HEK293 (cell line): ENCODE results near the gene MT1HL1.

Source experiments
- CTCF ChIA-PET: fragments of 350-600 bp; formaldehyde crosslinking; extraction: SDS; loops from one replicate; lab custom pipeline; 2021; ENCODE audit warnings: antibody characterized with exemption; lab: Yijun Ruan, JAX
- POLR2A ChIA-PET: fragments of 300-600 bp; formaldehyde crosslinking; extraction: SDS; loops from one replicate; lab custom pipeline; 2020; ENCODE audit warnings: antibody characterized with exemption, inconsistent platforms; lab: Yijun Ruan, JAX
- H3K27ac ChIP-seq: fragments of 200-500 bp; sonication (Bioruptor generic); 2 replicates; pipeline ENCODE4 v1.5.1; 2014; ENCODE audit warnings: low read depth, low read length, control low read depth, inconsistent platforms; ENCODE audit errors: extremely low read depth
- H3K36me3 ChIP-seq, 2 experiments: fragments of 200-500 bp in 1 of 2; sonication (Bioruptor generic) in 1 of 2; 1 replicate in 1 of 2; 2 replicates in 1 of 2; pipeline ENCODE4 v1.5.1; 2014 to 2017; ENCODE audit warnings: inconsistent platforms in 2 of 2, low read length in 2 of 2; ENCODE audit not compliant: control insufficient read depth in 2 of 2, insufficient read depth in 1 of 2
- H3K4me1 ChIP-seq: fragments of 200-500 bp; sonication (Bioruptor generic); 2 replicates; pipeline ENCODE4 v1.5.1; 2014; ENCODE audit warnings: mild to moderate bottlenecking, low read length, inconsistent platforms; ENCODE audit not compliant: control insufficient read depth, insufficient read depth
- H3K4me3 ChIP-seq: 2 replicates; pipeline ENCODE4 v1.5.1; 2011; ENCODE audit warnings: low read depth, mild to moderate bottlenecking, control low read depth, low read length, moderate library complexity
- H3K9me3 ChIP-seq: fragments of 200-500 bp; sonication (Bioruptor generic); 2 replicates; pipeline ENCODE4 v1.5.1; 2014; ENCODE audit warnings: low read depth, low read length, inconsistent platforms; ENCODE audit not compliant: control insufficient read depth, insufficient read depth
- ELK4 ChIP-seq: IDR thresholded peaks from 2 replicates; pipeline ENCODE4 v1.6.1; 2011; ENCODE audit warnings: mild to moderate bottlenecking, low read depth, low read length, borderline replicate concordance
- PRDM10 ChIP-seq: fragments of 450-650 bp; formaldehyde crosslinking; IDR thresholded peaks from 2 replicates; pipeline ENCODE4 v1.5.1; 2016; ENCODE audit warnings: missing biosample characterization, missing genetic modification characterization
- REST ChIP-seq: fragments of 450-650 bp; formaldehyde crosslinking; IDR thresholded peaks from 2 replicates; pipeline ENCODE4 v1.5.1; 2016; ENCODE audit warnings: missing biosample characterization, missing genetic modification characterization
- ZBTB6 ChIP-seq: fragments of 450-650 bp; formaldehyde crosslinking; IDR thresholded peaks from 2 replicates; pipeline ENCODE4 v1.5.1; 2017; ENCODE audit warnings: missing biosample characterization, missing genetic modification characterization
- ZIC2 ChIP-seq: fragments of 450-650 bp; formaldehyde crosslinking; IDR thresholded peaks from 2 replicates; pipeline ENCODE4 v1.5.1; 2016; ENCODE audit warnings: missing biosample characterization, missing genetic modification characterization
- ZNF184 ChIP-seq: fragments of 450-650 bp; IDR thresholded peaks from 2 replicates; pipeline ENCODE4 v1.5.1; 2018; ENCODE audit warnings: missing biosample characterization, mild to moderate bottlenecking, missing genetic modification characterization
- ZNF280D ChIP-seq: fragments of 450-650 bp; formaldehyde crosslinking; IDR thresholded peaks from 2 replicates; pipeline ENCODE4 v1.5.1; 2016; ENCODE audit warnings: missing biosample characterization, missing genetic modification characterization
- ZNF335 ChIP-seq: fragments of 450-650 bp; formaldehyde crosslinking; conservative IDR thresholded peaks from 2 replicates; pipeline ENCODE4 v1.5.1; 2016; ENCODE audit warnings: missing biosample characterization, missing genetic modification characterization
- ZNF366 ChIP-seq: fragments of 450-650 bp; formaldehyde crosslinking; conservative IDR thresholded peaks from 2 replicates; pipeline ENCODE4 v1.5.1; 2016; ENCODE audit warnings: missing biosample characterization, missing genetic modification characterization
- ZNF391 ChIP-seq: fragments of 450-650 bp; formaldehyde crosslinking; IDR thresholded peaks from 2 replicates; pipeline ENCODE4 v1.5.1; 2016; ENCODE audit warnings: low read depth, missing biosample characterization, missing genetic modification characterization, borderline replicate concordance
- ZNF501 ChIP-seq: fragments of 450-650 bp; formaldehyde crosslinking; IDR thresholded peaks from 2 replicates; pipeline ENCODE4 v1.5.1; 2016; ENCODE audit warnings: missing biosample characterization, missing genetic modification characterization
- ZNF518A ChIP-seq: fragments of 450-650 bp; formaldehyde crosslinking; conservative IDR thresholded peaks from 2 replicates; pipeline ENCODE4 v1.5.1; 2016; ENCODE audit warnings: low read depth, missing biosample characterization, missing genetic modification characterization
- ZNF629 ChIP-seq: fragments of 450-650 bp; formaldehyde crosslinking; IDR thresholded peaks from 2 replicates; pipeline ENCODE4 v1.5.1; 2017; ENCODE audit warnings: missing biosample characterization, missing genetic modification characterization
- ZNF664 ChIP-seq: fragments of 450-650 bp; formaldehyde crosslinking; IDR thresholded peaks from 2 replicates; pipeline ENCODE4 v1.5.1; 2016; ENCODE audit warnings: missing biosample characterization, missing genetic modification characterization
- ZSCAN18 ChIP-seq: fragments of 450-650 bp; formaldehyde crosslinking; IDR thresholded peaks from 2 replicates; pipeline ENCODE4 v1.5.1; 2016; ENCODE audit warnings: missing biosample characterization, missing genetic modification characterization

MT1HL1 gene

GRCh38 chr1:237012788-237013383 lies 8.6 kb upstream of the MT1HL1 start:
- Histone ChIP-seq H3K4me3 (no peak overlapping the region), H3K36me3 (no peaks in the 10 kb centered on the region), H3K27ac (peak overlapping the region; percentile 6; the same call in 1 of the 2 replicates), H3K4me1 (peaks cover 12% of the 10 kb centered on the region), H3K9me3 (no peaks in the 10 kb centered on the region)
- ChIA-PET POLR2A (interaction anchor here (0.6 to 1.3 kb wide), 4 partner anchors 29 to 408 kb away, joined by 3 to 6 read pairs (median 3); partner anchors contain the start of genes HEATR1 and RYR2), CTCF (interaction anchor here (0.6 to 1.0 kb wide), 3 partner anchors 29 to 375 kb away, joined by 3 to 8 read pairs (median 4); partner anchors contain the start of gene RYR2)
- TF ChIP-seq PRDM10 (tag by site-specific recombination) = peak; percentile 97
- no peak for TF ChIP-seq ELK4
- TF ChIP-seq REST (tag by site-specific recombination) = 0 out of 2 replicates have a peak, but pooled peaks have one; percentile 8
- TF ChIP-seq ZNF501 (tag by site-specific recombination) = peak; percentile 93; the same call in 1 of the 2 replicates
- peak; percentile 87 for TF ChIP-seq ZNF629 (tag by site-specific recombination)
- TF ChIP-seq ZNF518A (tag by site-specific recombination) = peak; percentile 50
- peak; percentile 71; the same call in 1 of the 2 replicates for TF ChIP-seq ZNF184 (tag by site-specific recombination)
- TF ChIP-seq ZSCAN18 (tag by site-specific recombination) = no peak
- no peak for TF ChIP-seq ZBTB6 (tag by site-specific recombination)
- 0 out of 2 replicates have a peak, but pooled peaks have one; percentile 13 for TF ChIP-seq ZNF280D (tag by site-specific recombination)
- TF ChIP-seq ZNF391 (tag by site-specific recombination) = 0 out of 2 replicates have a peak, but pooled peaks have one; percentile 41
- TF ChIP-seq ZNF664 (tag by site-specific recombination) = peak; percentile 89
- peak; percentile 83 for TF ChIP-seq ZNF335
- peak; percentile 94 for TF ChIP-seq ZIC2 (tag by site-specific recombination)
- TF ChIP-seq ZNF366 (tag by site-specific recombination) = peak; percentile 67
